Activated CD4-positive, alpha-beta T cell treated with anti-CD3 and anti-CD28 coated beads, Interleukin-2, amount 50 U/mL, for 1 hour (primary cell): ENCODE data around the gene C11orf24.
"Not testable (repeated sequence)": the region's sequence is repeated elsewhere in the genome, so short reads cannot be mapped to it uniquely, and the experiment has no call there.

Source experiments
- DNase-seq: peaks from one replicate; pipeline ENCODE4 v3.0.0-alpha.2; 2020

Gene C11orf24

DNA sequence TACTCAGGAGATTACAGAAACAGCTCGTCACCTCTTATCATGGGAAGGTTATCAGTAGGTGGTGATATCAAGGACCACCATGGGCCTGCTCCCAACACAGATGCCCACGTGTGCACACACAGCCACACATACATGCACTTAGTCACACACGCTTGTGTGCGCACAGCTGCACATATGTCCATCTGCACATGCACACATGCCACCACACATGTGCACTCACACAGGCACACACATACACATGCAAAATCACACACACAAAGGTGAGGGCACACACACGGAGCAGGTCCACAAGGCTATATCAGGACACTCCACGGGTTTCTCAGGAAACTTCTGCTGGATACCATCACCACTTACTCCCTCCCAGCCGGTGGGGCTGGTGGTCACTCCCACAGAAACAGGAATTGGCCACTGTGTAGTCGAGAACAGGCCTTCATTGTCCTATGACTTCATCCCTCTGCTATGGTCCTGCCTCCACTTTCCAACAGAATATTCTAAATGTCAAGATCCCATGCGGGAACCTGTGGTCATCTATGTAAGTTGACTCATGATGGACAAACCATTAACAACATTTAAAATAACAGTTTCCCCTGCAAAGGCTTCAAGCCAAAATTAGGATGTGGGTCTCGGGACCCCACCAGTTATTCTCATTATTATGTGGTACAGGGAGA, 2.2 kb downstream of the C11orf24 start:
- no peak for DNase-seq

DNA sequence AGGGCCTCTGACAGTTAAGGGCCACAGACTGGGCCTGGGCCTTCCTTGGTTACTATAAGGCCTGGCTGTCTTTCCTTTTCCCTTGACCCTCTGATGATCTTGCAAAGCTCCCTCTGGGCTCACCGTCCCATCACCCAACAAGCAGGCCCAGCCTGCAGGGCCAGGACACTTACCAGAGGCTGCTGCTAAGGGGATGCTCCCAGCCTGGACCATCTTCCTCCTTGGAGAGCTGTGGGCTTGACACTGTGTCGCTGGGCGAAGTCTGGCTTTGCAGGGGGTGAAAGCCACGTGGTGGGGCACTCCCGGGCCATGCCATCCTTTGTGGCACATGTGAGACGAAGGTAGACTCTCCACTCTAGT, 3.9 kb downstream of the C11orf24 start:
- no peak for DNase-seq

DNA sequence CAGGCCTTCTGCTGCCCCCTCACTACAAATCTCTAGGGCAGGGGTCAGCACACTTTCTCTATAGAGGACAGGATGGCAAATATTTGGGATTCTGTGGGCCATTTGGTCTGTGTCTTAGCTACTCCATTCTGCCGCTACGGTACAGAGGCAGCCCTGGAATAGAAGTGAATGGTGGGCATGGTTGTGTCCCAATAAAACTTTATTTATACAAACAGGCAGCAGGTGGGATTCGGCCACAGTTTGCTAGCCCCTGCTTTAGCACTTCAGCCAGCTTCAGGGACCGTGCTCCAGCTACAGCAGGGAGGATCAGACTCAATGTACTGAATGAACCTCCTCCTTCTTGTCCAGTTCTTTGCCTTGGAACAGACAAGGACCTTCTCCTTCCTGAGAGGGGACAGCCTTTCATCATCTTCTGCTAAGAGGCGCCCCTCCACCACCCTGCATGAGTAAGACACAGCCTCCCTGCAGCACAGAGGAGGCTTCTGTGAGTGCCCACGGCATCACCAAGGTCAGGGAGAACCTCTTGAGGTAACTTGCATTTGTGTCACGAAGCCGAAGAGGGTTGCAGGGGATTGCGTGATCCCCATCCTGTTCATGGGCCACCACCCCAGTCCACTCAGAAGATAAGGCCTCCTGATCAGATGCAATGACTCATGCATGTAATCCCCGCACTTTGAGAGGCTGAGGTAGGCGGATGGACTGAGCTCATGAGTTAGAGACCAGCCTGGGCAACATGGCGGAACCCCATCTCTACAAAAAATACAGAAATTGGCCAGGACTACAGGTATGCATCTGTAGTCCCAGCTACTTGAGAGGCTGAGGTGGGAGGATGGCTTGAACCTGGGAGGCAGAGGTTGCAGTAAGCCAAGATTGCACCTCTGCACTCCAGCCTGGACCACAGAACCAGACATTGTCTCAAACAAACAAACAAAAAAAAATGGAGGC, 4.6 kb downstream of the C11orf24 start:
- no peak for DNase-seq

DNA sequence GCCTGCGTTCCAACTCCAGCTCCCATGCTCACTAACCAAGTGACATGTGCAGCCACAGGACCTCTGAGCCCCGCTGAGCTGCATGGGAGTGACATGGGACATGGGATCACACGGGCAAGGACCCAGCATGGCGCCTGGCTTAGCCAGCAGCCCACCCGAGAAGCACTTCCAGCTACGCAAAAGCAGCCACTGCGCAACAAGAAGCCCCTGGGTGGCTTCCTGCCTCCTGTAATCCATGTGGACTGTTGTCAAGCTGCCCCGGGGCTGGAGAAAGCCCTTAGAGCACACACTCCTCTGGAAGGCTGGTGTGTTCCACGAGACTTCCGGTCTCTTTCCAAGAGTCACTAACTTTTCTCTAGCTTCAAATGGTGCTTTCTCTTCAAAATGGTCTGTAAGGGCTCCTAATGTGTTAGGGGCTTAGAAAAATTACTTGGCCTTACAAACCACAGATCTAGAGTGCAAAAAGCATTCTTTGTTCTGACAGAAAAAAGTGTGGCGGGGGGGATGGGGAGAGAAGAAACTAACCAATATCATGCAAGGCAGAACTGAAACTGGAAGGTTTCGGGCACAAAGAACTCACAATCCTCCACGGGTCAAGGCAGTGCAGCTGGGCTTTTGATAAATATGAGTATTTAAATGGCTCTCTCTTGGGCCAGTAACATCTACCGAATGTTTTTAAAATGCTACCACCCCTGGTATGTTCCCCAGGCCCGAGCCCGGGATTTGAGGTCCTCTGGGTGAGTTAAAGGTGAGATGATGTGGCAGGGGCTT, 5.5 kb downstream of the C11orf24 start:
- no peak for DNase-seq

DNA sequence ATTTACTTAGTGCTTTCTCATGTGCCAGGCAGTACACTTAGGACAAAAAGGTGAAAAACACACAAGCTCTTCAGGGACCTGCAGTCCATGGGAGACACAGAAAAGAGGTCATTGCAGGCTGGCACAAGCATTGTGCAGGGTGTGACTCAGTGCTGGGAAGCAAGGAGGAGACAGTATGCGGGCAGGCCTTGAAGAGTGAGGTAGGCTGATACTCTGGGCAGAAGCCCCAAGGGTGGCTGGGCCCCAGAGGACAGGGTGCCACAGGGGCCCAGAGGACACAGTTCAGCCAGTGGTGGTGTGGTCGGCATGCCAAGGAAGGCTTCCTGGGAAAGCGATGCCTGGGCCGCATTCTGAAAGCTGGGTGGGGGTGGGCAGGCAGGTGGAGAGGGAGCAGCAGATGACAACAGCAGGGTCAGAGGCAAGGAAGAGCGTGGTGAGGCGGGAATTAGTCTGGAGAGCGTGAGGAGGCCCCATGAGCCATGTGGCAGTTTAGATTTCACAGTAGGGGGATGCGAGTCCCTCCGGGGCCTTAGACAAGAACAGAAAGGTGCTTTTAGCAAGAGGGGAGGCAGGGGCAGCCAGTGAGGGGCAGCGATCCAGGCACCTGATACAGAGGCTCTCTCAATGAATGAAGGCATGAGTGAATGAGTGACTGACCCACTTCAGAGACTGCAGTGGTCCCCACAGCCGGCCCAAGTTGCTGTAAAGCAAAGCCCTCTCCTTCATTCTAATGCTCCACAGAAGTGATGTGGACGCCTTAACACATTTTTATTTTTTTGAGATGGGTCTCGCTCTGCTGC, 6.8 kb downstream of the C11orf24 start:
- no peak for DNase-seq

DNA sequence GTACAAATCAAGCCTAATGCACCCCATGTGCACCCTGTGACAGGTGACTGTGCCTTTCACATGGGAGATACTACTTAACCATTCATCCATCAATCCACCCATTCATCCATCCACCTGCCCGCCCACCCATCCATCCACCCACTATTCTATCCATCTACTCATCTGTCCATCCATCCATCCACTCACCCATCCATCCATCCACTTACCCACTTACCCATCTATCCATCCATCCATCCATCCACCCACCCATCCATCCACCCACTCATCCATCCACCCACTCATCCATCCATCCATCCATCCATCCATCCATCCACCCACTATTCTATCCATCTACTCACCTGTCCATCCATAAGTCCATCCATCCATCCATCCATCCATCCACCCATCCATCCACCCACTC, 7.5 kb downstream of the C11orf24 start:
- DNase-seq, result no peak

DNA sequence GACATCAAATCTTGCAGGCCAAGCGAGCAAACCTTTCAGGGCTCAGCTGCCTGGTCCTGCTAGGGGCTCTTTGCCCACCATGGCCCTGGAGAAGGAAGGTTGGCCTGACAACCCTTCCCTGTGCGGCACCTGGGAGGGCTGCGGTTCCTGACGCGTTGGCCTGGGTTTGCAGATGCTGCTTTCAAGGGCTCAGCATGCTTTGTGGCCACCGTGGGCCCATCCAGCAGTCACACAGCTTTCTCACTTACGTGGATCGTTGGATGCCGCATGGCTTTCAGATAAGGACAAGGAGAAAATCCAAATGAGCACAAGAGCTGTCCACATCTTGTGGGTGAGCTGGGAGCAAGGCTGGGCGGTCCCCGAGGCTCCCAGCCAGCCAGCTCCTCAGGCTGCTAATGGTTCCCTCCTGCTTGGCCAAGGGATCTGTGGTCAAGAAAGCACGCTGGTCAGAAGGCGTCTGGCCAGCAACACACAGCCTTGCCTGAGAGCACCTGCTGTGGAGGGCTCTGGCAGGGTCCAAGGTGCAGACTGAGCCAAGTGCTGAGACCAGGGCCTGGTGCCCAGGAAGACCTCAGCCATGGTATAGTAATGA, 8.2 kb downstream of the C11orf24 start:
- DNase-seq, result no peak

DNA sequence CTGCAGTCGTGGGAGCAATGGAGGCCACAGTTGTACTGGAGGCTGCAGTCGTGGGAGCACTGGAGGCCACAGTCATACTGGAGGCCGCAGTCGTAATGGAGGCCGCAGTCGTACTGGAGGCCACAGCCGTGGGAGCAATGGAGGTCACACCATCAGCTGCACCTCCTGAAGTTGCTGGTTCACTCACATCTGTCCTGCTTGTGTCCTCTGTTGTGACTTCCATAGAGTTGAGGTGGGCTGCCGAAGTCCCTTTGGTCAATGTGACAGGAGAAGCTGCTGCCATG, 9.3 kb downstream of the C11orf24 start:
- no peak for DNase-seq

DNA sequence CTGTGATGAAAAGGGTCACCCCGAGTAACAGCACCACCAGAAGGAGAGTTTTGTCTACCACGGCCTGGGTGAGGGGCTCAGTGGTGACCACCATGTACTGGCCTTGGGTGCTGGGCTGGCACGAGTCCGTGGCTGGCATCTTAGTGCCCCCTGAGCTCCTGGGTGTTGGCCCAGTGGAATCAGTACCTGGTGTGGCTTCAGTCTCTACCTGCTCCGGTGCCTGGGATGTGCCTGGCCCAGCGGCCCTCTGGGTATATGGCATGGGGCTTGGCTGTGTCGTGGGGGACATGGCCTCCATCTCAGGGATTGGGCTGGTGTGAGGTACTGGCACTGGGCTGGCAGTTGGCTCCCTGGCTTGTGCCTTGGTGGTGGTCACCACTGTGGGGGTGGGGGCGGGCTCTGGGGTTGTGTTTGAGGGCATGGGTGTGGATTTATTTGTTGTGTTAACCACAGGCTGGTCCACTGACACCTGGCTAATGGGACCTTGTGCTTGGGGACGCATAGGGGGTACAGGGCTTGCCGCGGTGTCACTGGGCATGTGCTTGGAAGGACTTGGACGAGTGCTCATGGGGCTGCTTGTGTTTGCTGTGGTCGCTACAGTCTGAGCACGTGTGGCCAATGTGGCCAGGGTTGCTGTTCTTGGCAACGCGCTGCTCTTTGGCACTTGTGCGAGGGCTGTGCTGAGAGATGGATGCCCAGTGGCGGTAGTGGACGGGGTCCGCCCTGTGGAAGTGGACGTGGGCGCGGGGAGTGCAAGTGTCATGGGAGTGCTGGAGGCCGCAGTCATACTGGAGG, 9.8 kb downstream of the C11orf24 start:
- no peak for DNase-seq

DNA sequence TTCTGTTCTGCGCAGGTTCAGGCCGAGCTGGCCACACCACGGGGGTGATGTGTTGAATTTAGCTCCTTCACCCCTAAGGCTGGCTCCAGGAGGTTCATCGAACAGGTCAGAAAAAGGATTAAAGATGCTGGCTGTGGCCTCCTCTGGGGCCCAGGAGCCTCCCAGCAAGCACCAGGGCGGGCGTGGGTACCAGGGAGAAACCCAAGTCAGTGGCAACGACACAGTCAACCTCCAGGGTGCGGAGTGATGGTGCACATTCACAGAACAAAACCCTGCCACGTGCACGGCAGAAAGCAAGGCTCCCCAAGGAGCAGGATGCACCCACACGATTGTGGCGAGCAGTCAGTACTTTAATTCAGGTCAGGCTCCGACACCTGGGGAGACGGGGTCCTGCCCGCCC, 10.8 kb downstream of the C11orf24 start:
- no peak for DNase-seq

DNA sequence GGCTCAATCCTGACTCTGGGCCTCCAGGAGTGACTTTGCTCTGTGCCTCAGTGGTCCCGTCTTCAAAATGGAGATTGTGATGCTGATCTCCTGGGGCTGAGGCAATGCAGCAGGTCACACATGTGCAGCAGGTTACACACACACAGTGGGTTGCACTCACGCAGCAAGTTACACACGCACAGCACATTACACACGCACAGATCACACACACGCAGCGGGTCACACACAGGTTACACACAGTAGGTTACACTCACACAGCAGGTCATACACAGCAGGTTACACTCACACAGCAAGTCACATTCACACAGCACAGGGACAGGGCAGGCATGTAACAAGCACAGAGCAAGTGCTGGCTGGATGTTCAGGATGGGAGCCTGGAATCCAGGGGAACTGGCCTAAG, 11.3 kb downstream of the C11orf24 start:
- DNase-seq, result no peak

DNA sequence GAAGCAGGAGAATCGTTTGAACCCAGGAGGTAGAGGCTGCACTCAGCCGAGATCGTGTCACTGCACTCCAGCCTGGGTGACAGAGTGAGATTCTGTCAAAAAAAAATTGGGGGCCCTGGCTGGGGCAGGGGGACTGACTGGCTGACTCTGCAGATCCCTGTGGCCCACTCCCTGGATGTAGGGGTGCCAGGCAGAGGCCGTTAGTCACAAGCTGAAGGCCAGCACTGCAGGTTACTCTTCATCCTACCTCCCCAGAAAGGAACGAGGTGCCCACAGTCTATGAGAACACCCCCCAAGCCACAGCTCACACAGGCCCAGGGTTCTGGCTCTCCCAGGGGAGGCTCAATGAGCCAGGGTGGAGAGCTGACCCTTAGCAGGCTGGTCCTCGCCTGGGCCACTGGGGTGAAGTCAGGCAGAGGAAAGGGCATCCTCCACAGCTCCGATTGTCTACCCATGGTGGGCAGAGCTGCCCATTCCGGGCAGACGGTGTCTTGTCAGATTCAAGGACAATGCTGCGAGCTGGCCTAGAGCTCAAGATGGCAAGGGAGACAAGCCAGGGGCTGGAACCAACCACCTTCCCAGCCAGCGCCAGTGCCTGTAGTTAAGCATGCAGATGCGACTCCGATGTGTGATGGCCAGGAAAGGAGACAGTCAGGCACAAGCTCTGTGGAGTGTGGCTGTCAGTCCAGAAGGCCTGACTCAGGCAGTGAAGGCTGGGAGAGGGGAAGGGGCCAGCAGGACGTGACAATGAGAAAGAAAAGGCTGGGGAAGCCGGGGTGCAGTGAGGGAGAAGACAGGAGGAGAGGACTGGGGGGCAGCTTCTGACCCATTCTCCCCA, 12.4 kb downstream of the C11orf24 start:
- DNase-seq, result no peak

DNA sequence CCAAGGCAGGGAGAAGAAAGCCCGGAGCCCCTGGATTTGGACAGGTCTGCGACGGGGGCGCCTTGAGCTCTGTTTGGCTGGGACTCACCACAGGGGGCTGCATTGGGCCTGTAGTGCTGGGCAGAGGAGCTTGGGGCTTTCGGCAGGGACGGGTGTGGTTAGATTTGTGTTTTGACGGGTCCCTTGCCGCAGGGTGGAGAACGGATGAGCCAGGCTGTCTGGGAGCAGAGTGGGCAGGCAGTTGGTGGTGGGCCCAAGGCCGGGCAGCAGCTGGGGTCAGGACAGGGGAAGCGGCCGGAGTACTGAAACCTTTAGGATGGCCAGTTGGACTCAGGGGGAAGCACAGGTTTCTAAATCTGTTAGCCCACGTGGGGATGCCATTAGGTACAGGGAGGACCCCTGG, 13.4 kb downstream of the C11orf24 start:
- no peak for DNase-seq

DNA sequence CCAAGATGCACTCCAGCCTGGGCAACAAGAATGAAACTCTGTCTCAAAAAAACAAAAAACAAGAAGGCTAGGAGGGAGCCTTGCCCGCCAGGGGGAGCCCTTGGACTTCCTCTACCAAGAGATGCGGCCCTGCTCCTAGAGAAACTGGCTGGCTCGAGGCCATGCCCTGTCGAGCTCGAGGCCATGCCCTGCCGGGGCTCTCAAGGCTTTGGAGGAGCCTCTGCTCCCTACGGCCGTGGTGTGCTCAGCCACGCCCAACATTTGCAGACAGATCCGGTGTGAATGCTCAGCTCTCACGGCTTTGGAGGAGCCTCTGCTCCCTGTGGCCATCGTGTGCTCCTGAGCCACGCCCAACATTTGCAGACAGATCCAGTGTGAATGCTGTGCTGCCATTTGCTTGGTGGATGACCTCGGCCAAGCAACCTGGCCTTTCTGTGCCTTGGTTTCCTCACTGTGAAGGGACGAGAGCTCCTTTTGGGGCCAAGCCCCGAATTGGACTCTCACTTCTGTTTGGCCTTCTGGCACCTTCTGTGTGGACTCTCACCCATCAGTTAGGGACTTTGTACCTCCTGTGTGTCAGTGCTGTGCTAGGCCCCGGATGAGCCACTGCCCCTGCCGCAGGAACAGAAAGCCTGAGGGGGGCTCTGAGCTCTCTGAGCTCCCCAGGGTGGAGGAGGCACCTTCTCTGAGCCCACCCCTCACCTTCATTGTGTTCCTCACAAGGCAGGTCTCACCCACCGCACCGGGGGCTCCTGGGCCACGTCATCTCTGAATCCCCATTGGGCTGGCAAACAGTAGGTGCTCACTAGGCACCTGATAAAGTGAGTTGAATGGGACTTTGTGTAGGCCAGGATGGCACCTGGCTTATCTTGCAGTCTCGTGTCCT, 14.1 kb downstream of the C11orf24 start:
- DNase-seq, result peak; percentile 97

DNA sequence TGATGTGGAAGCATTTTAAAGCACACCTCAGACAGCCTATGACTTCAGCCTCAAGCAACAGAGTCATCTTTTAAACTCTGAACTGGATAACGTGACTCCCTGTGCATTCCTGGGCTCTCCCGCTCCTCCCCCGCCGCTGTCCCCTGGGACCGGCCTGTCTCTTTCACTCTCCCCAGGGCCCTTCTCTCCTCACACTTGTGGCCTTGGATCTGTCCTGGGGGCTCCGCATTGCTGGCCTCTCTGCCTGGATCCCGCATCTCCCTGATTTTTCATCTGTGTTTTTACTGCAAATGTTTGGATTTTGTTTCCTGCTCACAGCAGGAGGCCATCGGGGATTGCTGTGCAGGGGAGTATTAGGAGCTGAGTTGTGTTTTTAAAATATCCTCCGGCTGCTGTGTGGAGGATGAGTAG, 15.4 kb downstream of the C11orf24 start:
- no peak for DNase-seq

DNA sequence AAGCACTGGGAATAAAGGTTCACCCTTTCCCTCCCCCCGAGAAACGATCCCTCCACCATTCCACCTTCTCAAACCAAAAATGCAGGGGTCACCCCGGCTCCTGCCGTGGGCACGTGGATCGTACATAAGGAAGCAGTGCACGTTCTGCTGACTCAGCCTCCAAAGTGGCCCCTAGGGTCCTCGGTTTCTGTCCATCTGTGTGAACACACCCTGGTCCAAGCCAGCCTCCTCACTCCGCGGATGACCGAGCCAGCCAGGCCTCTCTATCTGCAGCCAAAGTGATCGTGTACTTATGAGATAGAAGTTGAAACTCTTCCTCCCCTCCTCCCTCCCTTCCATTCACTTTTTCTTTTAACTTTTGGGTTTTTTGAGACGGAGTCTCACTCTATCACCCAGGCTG, 16.2 kb downstream of the C11orf24 start:
- no peak for DNase-seq

DNA sequence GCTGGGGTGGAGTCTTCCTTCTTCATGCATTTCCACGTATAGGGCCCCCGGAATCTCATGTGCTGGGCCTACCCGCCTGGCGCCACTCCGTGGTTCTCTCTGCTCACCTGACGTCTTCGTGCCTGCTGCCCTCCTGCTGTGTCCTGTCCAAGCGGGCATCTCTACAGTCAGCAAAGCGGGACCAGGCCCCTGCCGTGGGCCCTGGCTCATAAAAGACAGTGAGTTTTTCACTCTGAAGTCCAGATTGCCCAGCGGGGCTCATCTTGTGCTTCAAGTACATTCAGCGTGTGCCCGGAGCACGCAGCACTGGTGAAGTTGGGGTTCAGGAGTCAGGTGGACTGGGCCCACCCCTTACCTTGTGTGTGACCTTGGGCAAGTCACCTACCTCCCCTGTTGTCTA, 17.4 kb downstream of the C11orf24 start:
- DNase-seq, result no peak

DNA sequence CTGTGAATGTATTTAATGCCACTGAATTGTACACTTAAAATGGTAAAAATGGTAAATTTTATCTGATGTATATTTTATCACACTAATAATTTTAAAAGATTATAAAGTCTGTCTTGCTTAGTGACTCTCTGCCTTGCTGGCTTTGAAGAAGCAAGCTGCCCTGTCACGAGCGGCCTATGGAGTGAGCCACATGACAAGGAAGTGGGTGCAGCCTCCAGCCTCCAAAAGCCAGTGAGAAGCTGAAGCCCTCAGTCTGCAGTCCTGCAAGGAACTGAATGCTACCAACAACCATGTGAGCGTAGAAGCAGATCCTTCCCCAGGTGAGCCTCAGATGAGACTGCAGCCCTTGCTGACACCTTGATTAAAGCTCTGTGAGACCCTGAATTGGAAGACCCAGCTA, 20.0 kb downstream of the C11orf24 start:
- DNase-seq, result no peak

DNA sequence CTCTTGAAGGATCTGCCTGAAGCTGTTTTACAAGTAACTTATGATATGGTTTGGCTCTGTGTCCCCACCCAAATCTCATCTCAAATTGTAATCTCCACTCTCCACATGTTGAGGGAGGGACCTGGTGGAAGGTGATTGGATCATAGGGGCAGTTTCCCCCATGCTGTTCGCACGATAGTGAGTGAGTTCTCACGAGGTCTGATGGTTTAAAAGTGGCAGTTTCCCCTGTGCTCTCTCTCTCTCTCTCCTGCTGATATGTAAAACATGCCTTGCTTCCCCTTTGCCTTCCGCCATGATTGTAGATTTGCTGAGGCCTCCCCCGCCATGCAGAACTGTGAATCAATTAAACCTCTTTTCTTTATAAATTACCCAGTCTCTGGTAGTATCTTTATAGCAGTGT, 26.9 kb downstream of the C11orf24 start:
- DNase-seq, result not testable (repeated sequence)

DNA sequence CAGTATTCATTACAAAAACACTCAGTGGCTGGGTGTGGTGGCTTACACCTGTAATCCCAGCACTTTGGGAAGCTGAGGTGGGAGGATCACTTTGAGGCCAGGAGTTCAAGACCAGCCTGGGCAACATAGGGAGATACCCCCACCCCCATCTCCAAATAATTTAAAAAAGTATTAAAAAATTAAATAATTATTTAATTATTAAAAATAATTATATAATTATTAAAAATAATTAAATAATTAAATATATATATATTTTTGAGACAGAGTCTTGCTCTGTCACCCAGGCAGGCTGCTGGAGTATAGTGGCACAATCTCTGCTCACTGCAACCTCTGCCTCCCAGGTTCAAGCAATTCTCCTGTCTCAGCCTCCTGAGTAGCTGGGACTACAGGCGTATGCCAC, 27.9 kb downstream of the C11orf24 start:
- DNase-seq, result not testable (repeated sequence)
